OCI-LY1 (cell line): Measurements from ENCODE around the gene NSD1.

Source experiments
- H2AFZ ChIP-seq: fragments of 200-600 bp; sonication (generic), shearing (Covaris generic); 2 replicates; pipeline ENCODE4 v1.6.0; 2014; ENCODE audit warnings: antibody characterized with exemption, mild to moderate bottlenecking, low read length
- H3F3A ChIP-seq: fragments of 200-600 bp; sonication (generic), shearing (Covaris generic); 2 replicates; pipeline ENCODE4 v1.6.0; 2014; ENCODE audit warnings: mild to moderate bottlenecking, antibody characterized with exemption, low read length, moderate library complexity; ENCODE audit not compliant: insufficient read depth
- H3K27ac ChIP-seq: fragments of 200-600 bp; sonication (generic); 2 replicates; pipeline ENCODE4 v1.5.1; 2014; ENCODE audit warnings: low read length, mixed run types, mild to moderate bottlenecking, low read depth; ENCODE audit not compliant: poor library complexity, severe bottlenecking
- H3K27me3 ChIP-seq: fragments of 200-600 bp; sonication (generic); 2 replicates; pipeline ENCODE4 v1.6.0; 2014; ENCODE audit warnings: antibody characterized with exemption, mild to moderate bottlenecking, low read length, moderate library complexity; ENCODE audit not compliant: insufficient read depth
- H3K36me3 ChIP-seq: fragments of 200-600 bp; sonication (generic); 2 replicates; pipeline ENCODE4 v1.6.1; 2014; ENCODE audit warnings: mild to moderate bottlenecking, antibody characterized with exemption, low read length, moderate library complexity, mixed read lengths; ENCODE audit not compliant: insufficient read depth
- H3K4me1 ChIP-seq: fragments of 200-600 bp; sonication (generic); 2 replicates; pipeline ENCODE4 v1.5.1; 2014; ENCODE audit warnings: mild to moderate bottlenecking, low read length, moderate library complexity; ENCODE audit not compliant: insufficient read depth, severe bottlenecking
- H3K4me2 ChIP-seq: fragments of 200-600 bp; sonication (generic), shearing (Covaris generic); 2 replicates; pipeline ENCODE4 v1.6.1; 2014; ENCODE audit warnings: low read length
- H3K4me3 ChIP-seq: fragments of 200-600 bp; sonication (generic); 2 replicates; pipeline ENCODE4 v1.5.1; 2014; ENCODE audit warnings: low read length, low read depth, mild to moderate bottlenecking, mixed read lengths; ENCODE audit not compliant: poor library complexity, severe bottlenecking
- H3K79me2 ChIP-seq: fragments of 200-600 bp; shearing (Covaris generic); 2 replicates; pipeline ENCODE4 v1.6.1; 2016; ENCODE audit warnings: mixed run types, low read length, mixed read lengths; ENCODE audit not compliant: insufficient read depth
- H3K9ac ChIP-seq: fragments of 200-600 bp; sonication (generic), shearing (Covaris generic); 2 replicates; pipeline ENCODE4 v1.6.1; 2014; ENCODE audit warnings: mild to moderate bottlenecking, low read length, mixed read lengths
- H3K9me2 ChIP-seq: fragments of 200-600 bp; sonication (generic), shearing (Covaris generic); 2 replicates; pipeline ENCODE4 v1.6.1; 2014; ENCODE audit warnings: low read depth, mild to moderate bottlenecking, low read length, mixed read lengths
- H3K9me3 ChIP-seq: fragments of 200-600 bp; shearing (Covaris generic); 2 replicates; pipeline ENCODE4 v1.6.1; 2014; ENCODE audit warnings: low read length, mixed read lengths
- H4K20me1 ChIP-seq: fragments of 200-600 bp; sonication (generic), shearing (Covaris generic); 2 replicates; pipeline ENCODE4 v1.6.0; 2016; ENCODE audit warnings: mild to moderate bottlenecking, low read length; ENCODE audit not compliant: insufficient read depth
- CTCF ChIP-seq: fragments of 200-600 bp; sonication (generic), shearing (Covaris generic); IDR thresholded peaks from 2 replicates; pipeline ENCODE4 v1.5.1; 2017; ENCODE audit warnings: mild to moderate bottlenecking, antibody characterized with exemption, low read length, moderate library complexity, mixed read lengths
- EZH2 ChIP-seq: fragments of 200-600 bp; sonication (generic), shearing (Covaris generic); IDR thresholded peaks from 2 replicates; pipeline ENCODE4 v1.8.0; 2017; ENCODE audit warnings: borderline replicate concordance, mixed run types, mild to moderate bottlenecking, antibody characterized with exemption, low read length, moderate library complexity, mixed read lengths

NSD1 gene

GRCh38 chr5:177183766-177184360 lies 50.3 kb downstream of the NSD1 start:
- no peak overlapping the region for H3K4me3 ChIP-seq

GRCh38 chr5:177185993-177186392 lies 52.4 kb downstream of the NSD1 start:
- no peak for TF ChIP-seq EZH2
- no peak for TF ChIP-seq CTCF
- H3F3A ChIP-seq: no peaks in the 10 kb centered on the region
- H3K9me3 ChIP-seq: no peaks in the 10 kb centered on the region
- no peak overlapping the region for H3K4me2 ChIP-seq
- H3K9me2 ChIP-seq: no peaks in the 10 kb centered on the region
- H3K27ac ChIP-seq: no peak overlapping the region
- H3K36me3 ChIP-seq: peaks cover 30% of the 10 kb centered on the region; the same call in 1 of the 2 replicates
- H3K4me3 ChIP-seq: no peak overlapping the region
- no peak overlapping the region for H3K9ac ChIP-seq
- peaks cover 66% of the 10 kb centered on the region for H3K79me2 ChIP-seq
- H3K4me1 ChIP-seq: peaks cover 7% of the 10 kb centered on the region
- no peak overlapping the region for H2AFZ ChIP-seq
- H3K27me3 ChIP-seq: no peaks in the 10 kb centered on the region
- H4K20me1 ChIP-seq: no peaks in the 10 kb centered on the region

More at GRCh38 chr5:177183766-177184360, 50.3 kb downstream of the NSD1 start:
- Histone ChIP-seq H3K9me3 (no peaks in the 10 kb centered on the region), H3K4me2 (no peak overlapping the region), H3F3A (no peaks in the 10 kb centered on the region), H3K9me2 (no peaks in the 10 kb centered on the region), H3K27ac (no peak overlapping the region), H3K79me2 (peaks cover 67% of the 10 kb centered on the region), H3K36me3 (peaks cover 30% of the 10 kb centered on the region; the same call in 1 of the 2 replicates), H3K4me1 (peaks cover 7% of the 10 kb centered on the region), H4K20me1 (no peaks in the 10 kb centered on the region), H3K9ac (no peak overlapping the region), H3K27me3 (no peaks in the 10 kb centered on the region), H2AFZ (no peak overlapping the region)
- no peak for TF ChIP-seq CTCF
- TF ChIP-seq EZH2: no peak

GRCh38 chr5:177186645-177187044 lies 53.1 kb downstream of the NSD1 start:
- H3K4me3 ChIP-seq: no peak overlapping the region
- no peaks in the 10 kb centered on the region for H3K9me3 ChIP-seq
- peaks cover 66% of the 10 kb centered on the region for H3K79me2 ChIP-seq
- no peak for TF ChIP-seq EZH2
- TF ChIP-seq CTCF: no peak
- no peaks in the 10 kb centered on the region for H3K27me3 ChIP-seq
- H3K4me2 ChIP-seq: no peak overlapping the region
- no peak overlapping the region for H3K27ac ChIP-seq
- H3F3A ChIP-seq: no peaks in the 10 kb centered on the region
- H3K9me2 ChIP-seq: no peaks in the 10 kb centered on the region
- peaks cover 29% of the 10 kb centered on the region; the same call in 1 of the 2 replicates for H3K36me3 ChIP-seq
- H2AFZ ChIP-seq: no peak overlapping the region
- no peak overlapping the region for H3K9ac ChIP-seq
- H4K20me1 ChIP-seq: no peaks in the 10 kb centered on the region
- peaks cover 7% of the 10 kb centered on the region for H3K4me1 ChIP-seq
